Ishikawa (cell line): Measurements from ENCODE around the gene DNMT3A.

Experiments
- CEBPB ChIP-seq: IDR thresholded peaks from 2 replicates; pipeline ENCODE4 v1.6.1; 2012
- CREB1 ChIP-seq: IDR thresholded peaks from 2 replicates; pipeline ENCODE4 v1.6.1; 2012; ENCODE audit warnings: low read depth
- EP300 ChIP-seq: IDR thresholded peaks from 2 replicates; pipeline ENCODE4 v1.6.1; 2012; ENCODE audit warnings: borderline replicate concordance
- RAD21 ChIP-seq: IDR thresholded peaks from 2 replicates; pipeline ENCODE4 v1.6.1; 2012; ENCODE audit warnings: low read depth
- REST ChIP-seq: IDR thresholded peaks from 2 replicates; pipeline ENCODE4 v1.6.1; 2012; ENCODE audit warnings: low read depth, mild to moderate bottlenecking
- TCF12 ChIP-seq: IDR thresholded peaks from 2 replicates; pipeline ENCODE4 v1.6.1; 2012; ENCODE audit warnings: low read depth
- ZBTB7A ChIP-seq: IDR thresholded peaks from 2 replicates; pipeline ENCODE4 v1.6.1; 2012; ENCODE audit warnings: low read depth
- TF ChIP-seq, protein P1 (sequence below): IDR thresholded peaks from 2 replicates; pipeline ENCODE4 v1.6.1; 2012

- TF ChIP-seq REST, result no peak
- no peak for TF ChIP-seq EP300
- no peak for TF ChIP-seq ZBTB7A
- no peak for TF ChIP-seq RAD21
- TF ChIP-seq, protein P1, sequence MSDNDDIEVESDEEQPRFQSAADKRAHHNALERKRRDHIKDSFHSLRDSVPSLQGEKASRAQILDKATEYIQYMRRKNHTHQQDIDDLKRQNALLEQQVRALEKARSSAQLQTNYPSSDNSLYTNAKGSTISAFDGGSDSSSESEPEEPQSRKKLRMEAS, result no peak
- no peak for TF ChIP-seq TCF12
- TF ChIP-seq CEBPB, result no peak
- no peak for TF ChIP-seq CREB1
These were observed 34.9 kb downstream of the DNMT3A start for GRCh38 chr2:25306777-25307368.
